Epidermal melanocyte (primary cell): Measurements from ENCODE around the gene IQGAP2.
"Not testable (repeated sequence)": the region's sequence is repeated elsewhere in the genome, so short reads cannot be mapped to it uniquely, and the experiment has no call there.

ENCODE experiments used
- DNase-seq: peaks from one replicate; pipeline ENCODE4 v3.0.0; 2011; ENCODE audit warnings: low spot score; ENCODE audit not compliant: insufficient read length

Gene IQGAP2, protein sequence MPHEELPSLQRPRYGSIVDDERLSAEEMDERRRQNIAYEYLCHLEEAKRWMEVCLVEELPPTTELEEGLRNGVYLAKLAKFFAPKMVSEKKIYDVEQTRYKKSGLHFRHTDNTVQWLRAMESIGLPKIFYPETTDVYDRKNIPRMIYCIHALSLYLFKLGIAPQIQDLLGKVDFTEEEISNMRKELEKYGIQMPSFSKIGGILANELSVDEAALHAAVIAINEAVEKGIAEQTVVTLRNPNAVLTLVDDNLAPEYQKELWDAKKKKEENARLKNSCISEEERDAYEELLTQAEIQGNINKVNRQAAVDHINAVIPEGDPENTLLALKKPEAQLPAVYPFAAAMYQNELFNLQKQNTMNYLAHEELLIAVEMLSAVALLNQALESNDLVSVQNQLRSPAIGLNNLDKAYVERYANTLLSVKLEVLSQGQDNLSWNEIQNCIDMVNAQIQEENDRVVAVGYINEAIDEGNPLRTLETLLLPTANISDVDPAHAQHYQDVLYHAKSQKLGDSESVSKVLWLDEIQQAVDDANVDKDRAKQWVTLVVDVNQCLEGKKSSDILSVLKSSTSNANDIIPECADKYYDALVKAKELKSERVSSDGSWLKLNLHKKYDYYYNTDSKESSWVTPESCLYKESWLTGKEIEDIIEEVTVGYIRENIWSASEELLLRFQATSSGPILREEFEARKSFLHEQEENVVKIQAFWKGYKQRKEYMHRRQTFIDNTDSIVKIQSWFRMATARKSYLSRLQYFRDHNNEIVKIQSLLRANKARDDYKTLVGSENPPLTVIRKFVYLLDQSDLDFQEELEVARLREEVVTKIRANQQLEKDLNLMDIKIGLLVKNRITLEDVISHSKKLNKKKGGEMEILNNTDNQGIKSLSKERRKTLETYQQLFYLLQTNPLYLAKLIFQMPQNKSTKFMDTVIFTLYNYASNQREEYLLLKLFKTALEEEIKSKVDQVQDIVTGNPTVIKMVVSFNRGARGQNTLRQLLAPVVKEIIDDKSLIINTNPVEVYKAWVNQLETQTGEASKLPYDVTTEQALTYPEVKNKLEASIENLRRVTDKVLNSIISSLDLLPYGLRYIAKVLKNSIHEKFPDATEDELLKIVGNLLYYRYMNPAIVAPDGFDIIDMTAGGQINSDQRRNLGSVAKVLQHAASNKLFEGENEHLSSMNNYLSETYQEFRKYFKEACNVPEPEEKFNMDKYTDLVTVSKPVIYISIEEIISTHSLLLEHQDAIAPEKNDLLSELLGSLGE (N-terminal part only)

DNA sequence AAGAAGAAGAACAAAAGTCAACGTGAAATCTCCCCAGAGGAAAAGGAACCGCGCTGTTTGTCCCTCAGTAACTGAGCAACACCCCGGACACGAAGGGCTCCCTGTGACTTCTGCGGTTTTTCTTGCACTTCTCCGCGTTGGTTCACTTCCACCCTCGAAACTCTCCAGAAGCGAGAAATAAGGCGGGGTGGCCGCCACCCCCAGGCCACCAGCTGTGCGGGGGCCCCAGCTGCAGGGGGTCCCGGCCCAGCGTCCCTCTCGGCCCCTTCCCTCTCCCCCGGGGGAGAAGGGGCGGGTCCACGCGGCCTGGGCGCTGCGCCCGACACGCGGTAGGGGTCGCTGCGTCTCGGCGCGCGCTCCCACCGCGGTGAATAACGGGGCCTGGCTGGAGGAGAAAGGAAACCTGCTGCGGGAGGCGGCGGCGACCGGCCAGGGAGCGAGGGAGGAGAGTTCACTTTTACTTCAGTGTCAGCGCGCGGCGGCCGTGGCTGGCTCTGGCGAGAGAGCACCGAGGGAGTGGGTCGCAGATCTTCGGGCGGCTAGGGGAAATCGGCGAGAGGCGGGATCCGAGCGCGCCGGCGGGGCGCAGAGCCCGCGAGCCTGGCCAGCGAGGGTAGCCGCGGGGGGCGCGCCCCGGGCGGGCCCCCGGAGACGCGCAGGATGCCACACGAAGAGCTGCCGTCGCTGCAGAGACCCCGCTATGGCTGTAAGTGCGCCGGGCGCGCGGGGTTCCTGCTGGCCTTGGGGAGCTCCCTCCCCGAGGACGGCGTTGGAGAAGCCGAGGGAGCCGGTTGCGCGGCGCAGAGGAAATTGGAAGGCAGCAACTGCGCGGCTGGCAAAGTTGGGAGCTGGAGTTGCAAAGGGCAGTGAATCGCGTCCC is at the start of gene IQGAP2:
TSS of gene IQGAP2 (plus strand) at position 400 of the 880 bp plus-strand sequence. CDS start at position 661, 261 bp downstream.
- DNase-seq, result peak; percentile 28

DNA sequence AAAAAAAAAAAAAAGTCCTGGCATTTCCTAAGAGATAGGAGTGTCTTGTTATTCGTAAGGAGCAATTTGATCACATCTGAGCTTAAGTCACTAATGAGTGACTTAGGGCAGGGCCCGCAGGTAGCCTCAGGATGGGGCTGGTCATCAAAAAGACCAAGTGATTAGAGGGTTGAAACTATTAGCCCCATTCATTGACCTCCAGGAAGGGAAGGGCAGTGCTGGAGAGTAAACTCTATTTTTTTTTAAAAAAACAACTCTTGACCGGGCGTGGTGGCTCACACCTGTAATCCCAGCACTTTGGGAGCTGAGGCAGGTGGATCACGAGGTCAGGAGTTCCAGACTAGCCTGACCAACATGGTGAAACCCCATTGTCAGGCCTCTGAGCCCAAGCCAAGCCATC is 46.2 kb upstream of the IQGAP2 start:
- no peak for DNase-seq

DNA sequence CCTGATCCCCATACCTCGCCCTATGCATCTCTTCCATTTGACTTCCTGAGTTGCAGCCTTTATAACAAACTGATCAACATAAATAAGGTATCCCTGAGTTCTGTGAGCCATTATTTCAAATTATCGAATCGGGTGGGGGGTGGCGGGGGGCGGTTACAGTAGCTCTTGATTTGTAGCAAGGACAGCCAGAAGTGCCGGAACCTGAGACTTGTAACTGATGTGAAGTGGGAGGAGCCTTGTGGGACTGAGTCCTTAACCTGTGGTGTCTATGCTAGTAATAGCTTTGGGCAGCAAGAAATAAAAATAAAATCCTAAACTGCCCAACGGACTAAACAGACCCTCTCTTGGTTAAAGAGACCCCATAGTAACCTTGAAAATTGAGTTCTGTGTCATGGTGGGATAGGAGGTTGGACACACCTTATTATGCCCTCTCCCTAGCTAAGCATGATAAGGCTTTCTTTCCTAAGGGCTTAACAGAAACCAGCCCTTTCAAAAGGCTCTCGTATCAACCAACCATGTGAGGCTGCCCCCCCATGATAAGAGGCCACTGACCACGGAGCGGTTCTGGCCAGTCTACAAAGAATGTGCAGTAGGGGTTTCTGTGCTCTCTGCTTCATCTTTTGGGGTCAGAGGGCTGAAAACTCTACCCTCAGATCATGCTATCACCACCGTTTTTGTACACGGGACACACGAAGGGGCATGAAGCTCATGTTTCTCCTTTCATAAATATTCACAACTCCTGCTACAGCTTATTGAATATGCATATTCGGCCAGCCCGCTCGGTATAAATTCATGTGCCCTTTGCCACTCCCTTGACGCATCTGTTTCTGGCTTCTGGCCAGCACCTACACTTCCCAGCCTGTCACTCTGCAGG is 39.5 kb upstream of the IQGAP2 start:
- no peak for DNase-seq

DNA sequence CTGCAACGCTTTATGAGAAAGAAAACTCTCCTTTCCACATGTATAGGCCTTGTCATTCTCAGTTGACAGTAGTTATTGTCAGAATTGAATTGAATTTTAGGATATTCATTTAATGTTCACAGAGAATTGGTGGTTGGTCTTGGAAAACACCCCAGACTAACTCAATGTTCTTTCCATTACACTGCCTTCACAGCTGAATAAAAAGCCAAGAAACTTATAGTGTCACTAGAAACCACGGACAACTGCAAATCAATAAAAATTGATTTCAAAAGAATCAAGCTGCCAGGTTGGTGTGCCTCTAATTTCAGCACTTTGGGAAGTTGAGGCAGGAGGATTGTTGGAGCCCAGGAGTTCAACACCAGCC is 38.9 kb upstream of the IQGAP2 start:
- no peak for DNase-seq

DNA sequence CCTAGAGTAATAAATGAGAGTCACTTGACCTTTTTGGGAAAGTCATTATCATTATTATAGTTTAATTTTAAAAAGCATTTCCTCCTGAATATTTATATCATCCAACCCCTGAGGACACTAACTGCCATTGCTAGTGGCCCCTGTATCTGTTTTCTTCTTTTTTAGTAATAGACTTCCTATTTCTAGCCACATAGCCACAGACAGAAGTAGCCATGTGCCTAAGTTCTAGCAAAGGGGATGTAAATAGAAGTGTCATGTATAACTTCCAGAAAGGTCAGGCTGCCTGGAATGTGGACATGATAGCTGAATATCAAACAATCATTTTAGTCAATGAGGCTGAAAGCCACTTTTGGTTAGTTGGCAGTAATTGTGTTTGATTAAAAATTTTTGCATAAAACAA is 37.5 kb upstream of the IQGAP2 start:
- DNase-seq, result no peak

DNA sequence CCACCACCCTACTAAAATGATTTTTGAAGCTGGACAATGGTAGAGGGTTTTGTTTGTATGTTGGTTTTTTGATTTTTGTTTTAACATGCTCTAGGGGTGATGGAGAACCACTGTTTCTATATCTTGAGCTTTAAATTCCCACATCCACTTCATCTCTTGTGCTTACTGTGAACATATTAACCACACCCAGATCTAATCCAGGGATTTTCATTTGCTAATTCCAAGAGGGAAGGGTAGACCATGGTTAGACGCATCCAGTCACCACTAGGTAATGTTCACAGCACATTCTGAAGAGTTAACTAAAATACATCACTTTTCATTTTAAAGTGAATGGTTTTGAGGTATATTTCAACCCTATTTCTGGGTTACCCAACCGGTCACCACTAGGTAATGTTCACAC is 36.5 kb upstream of the IQGAP2 start:
- no peak for DNase-seq

DNA sequence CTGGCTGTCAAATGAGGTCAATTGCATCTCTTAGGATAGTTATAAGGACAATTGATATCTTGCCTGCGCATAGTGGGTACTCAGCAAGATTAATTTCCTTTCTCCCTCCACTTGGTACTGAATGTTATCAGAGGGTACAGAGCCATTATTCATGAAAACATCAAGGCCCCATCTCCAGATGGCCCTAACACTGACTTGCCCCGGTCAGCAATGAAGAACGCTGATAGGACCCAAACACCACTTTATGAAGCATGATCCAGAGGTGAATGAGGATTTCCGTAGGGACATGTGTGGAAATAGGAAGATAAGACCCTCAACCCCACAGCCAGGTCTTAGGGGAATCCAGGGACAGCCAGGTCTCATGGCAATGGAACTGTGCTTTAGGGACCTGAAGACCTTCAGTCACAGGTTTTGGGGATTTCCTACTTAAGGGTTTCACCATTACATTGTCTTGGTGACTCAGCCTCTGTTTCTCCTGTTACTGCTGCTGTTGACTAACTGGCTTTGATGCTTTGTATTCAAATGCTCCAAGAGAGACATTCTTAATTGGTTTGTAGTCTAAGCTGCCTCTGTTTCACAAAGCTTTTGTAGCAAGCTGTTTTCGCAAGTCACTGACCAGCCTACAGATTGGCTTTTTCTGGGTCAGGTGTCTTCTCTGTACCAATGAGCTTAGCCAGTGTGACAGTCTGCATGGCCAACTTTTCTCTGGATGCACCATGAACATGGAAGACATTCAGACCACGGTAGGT is 35.3 kb upstream of the IQGAP2 start:
- no peak for DNase-seq

DNA sequence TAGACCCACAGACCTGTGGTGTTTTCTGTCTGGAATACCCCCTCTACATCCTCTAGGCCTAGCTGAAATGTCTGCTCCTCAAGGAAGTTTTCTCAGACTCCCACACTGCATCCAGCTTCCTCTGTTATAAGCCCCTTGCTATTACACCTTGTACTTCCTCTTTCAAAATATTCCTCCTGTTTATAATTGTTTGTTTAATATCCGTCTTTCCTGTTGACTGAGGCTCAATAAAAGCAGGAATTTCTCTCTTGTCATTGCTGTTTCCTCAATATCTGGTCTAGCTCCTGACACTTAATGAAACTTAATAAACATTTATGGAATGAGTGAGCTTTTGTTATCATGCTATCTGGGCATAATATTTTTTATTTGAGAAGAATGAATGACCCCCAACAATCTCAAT is 34.1 kb upstream of the IQGAP2 start:
- DNase-seq, result no peak

DNA sequence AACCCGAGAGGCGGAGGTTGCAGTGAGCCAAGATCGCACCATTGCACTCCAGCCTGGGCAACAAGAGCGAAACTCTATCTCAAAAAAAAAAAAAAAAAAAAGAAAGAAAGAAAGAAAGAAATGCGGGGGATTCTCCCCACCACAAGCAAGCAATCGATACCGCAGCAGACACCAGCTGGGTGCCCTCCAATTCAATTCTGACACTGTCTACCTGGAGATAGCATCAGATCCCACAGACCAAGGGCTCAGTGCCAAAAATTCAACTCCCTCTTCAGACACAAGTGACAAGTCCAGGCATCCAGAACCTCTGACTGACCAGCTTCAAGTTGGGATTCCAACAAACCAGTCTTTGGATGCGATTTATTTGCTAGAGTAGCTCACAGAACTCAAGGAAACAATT is 33.4 kb upstream of the IQGAP2 start:
- DNase-seq, result not testable (repeated sequence)

DNA sequence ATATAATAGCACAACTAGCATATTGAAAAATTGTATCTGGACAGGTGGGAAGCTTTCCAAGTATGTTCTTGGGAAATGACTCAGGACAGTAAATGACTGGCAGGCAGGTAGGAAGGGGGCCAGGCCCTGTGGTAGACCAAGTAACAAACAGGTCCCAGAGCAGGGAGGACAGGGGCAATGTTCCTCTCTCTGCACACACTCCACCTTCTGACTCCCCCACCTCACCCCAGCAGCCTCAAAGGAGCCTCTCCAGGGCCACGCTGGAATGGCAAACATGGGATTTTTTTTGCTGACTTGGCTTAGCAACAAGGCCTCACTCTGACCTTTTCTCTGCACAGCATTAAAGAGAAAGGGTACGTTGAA is 31.1 kb upstream of the IQGAP2 start:
- no peak for DNase-seq

DNA sequence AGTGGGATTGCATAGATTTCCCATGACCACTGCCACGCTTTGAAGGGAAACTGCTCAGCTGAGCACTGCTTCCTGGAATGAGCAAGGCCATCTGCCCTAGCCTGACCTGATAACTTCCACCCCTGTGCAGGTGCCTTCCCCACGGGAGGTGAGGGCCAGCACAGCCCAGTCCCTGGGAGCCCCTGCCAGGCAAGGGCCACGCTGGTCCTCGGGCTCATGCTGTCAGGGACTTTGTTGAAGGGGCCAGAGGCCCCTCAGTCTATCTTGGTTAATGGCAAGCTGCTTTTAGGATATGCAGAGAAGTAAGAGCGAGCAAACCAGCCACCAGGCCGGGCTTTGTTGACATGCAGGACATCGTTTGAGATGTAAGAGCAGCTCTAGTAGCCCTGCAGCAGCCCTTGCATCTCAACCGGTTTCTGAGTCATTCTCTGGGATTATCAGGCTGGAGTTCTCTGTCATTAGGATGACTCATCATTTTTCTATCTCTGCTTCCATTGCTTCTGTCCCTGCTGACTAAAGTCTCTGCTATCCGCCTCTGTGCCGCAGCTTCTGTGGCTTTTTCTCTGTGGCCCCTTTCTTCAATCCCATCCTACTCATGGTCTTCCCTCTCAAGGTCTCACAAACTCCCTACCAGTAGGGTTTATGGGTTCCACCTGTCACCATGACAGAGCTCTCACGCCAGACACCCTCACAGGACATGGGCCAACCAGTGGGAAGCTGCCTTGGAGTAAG is 30.6 kb upstream of the IQGAP2 start:
- DNase-seq, result no peak

DNA sequence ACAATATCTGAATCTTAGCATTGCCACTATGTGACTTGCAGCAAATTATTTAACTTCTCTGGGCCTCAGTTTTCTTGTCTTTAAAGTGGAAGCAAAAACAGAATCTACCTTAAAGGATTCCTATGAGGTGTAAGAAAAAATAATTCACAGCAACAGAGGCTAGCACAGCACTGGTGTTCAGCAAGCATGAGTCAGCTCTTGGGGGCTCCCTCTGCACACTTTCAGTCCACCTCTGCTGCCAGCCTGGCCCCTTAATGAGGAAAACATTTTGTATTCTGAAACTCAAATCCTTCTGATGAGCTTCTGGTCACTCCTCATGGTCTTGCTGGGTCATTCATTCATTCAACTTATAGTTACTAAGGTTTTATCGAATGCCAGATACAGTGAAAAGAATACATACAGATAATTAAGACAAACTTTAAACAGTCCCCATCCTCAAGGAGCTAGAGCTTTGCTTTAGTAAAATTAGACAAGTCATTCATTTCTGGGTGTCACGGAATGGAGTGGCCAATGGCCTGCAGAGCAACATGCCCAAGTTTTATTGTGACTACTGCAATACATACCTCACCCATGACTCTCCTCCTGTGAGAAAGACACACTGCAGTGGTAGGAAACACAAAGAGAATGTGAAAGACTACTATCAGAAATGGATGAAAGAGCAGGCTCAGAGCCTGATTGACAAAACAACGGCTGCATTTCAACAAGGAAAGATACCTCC is 26.8 kb upstream of the IQGAP2 start:
- no peak for DNase-seq

DNA sequence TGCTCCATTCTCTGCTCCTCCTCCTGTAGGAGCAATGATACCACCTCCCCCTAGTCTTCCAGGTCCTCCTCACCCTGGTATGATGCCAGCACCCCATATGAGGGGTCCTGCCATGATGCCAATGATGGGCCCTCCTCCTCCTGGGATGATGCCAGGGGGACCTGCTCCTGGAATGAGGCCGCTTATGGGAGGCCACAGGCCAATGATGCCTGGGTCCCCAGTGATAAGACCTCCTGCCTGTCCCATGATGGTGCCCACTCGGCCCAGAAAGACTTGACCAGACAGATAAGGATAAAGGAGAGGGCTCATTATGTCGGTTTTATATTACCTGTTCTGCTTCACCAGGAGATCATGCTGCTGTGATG is 26.2 kb upstream of the IQGAP2 start:
- DNase-seq, result no peak

DNA sequence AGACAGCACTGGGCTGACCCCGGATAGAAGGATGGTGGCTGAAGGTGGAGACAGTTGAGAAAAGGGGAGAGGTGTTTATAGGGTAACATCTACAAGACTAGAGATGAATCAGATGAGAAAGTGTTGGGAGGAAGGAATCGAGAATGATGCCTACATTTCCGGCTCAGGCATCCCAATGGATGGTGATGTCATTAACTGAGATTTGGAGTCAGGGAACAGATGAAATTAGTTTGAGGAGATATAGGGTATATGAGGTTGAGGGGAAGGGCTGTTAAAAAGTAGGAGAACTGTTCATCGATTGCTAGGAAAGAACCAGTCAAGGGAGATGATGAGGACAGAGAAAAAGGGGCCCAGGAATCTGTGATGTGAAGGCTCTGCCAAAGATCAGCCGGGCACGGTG is 24.7 kb upstream of the IQGAP2 start:
- DNase-seq, result no peak

DNA sequence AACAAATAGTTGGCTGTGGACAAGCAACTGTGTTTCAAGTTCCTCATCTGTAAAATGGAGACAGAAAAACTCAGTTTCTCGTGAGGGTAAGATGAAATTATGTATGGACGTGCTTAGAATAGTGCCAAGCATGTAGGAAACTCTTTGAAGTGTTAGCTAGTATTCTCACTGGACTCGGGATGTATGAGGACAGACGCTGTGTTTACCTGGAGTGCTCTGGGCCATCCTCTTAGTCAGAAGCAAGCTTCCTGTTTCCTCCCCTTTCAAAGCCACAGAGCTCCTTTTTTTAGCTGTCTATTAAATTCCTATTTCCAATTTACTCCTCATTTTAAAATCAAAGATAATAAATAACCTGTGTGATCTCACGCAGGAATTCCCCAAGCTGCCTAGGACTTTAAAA is 23.8 kb upstream of the IQGAP2 start:
- no peak for DNase-seq

DNA sequence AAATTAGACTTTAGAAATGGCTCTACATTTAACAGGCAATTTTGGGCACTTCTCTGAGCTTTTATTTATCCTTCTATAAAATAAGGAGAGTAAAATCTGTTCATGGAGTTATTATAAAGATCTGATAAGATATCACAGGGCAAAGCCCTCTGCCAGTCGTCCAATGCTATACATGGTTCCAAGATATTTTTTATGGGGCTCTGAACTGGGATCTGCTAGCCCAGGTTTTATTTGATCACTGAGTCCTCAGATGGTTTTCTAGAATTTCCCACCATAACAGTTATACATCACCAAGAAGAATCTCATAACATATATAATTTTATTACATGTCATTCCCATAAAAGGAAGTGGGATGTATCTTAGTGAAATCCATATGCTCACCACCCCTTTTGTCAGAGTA is 23.2 kb upstream of the IQGAP2 start:
- DNase-seq, result no peak

DNA sequence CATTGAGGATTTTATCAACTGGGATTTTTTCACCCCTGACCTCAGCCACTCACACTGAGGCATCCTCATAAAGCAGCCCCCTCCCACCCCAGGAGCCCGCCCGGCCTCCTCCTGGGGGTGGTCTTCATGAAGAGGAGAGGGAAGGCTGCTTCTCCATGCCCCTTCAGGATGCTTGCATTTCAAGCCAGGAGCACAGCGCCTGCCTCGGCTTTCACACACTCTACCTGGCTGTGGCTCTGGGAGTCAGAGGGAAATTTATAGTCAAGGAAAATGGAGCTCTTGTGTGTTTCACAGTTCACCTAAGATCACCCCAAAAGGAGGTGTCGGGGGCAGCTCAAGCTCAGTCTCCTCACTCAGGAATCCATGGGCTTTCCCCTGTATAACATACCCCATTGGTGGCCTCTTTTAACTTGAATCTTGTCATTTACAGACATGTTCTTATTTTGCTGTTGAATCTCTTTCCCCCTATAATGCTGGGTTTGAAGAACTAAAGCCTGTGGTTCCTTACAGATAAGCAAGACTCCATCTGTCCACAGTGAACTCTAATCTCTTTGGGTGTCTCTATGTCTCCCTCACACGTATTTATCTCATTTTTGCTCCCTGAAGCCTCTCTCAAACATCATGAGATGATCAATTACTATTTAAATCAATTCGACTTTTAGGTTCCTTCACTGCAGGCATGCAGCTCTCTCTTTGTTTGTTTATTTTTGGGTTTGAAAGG is 22.6 kb upstream of the IQGAP2 start:
- DNase-seq, result no peak
